ENCODE measurements around the gene NRXN2. TPM values are rescaled to one million over a fixed set of nuclear protein-coding genes. Genes with fewer than 3 reads are reported as not detected.
"Not testable (repeated sequence)": the region's sequence is repeated elsewhere in the genome, so short reads cannot be mapped to it uniquely, and the experiment has no call there.

The NRXN2 gene
- polyA plus RNA-seq, 1 experiment = 0.20 TPM

DNA sequence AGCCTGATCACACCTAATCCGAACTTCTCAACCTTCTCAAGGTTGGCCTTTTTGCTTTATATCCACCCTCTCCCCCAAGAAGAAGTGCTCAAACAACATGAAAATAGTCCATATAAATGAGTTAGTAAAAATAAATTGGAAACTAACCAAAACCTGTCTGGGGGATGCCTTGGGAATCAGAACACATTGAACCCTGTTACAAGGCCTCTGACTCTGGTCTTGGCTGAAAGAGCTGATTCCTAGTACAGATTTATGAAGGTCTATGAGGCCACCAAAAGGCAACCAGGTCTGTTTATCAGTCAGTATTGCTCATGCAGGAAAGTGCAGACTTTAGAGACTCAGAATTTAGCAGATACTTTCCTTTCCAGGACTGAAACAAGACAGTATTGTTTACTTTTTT, 49.7 kb downstream of the NRXN2 start:
- no peak for DNase-seq (ENCODE audit: low read depth)
- H3K27me3 ChIP-seq (ENCODE audit: control insufficient read depth, insufficient read depth, low read length) = peaks cover 43% of the 10 kb centered on the region
- TF ChIP-seq, protein P1, sequence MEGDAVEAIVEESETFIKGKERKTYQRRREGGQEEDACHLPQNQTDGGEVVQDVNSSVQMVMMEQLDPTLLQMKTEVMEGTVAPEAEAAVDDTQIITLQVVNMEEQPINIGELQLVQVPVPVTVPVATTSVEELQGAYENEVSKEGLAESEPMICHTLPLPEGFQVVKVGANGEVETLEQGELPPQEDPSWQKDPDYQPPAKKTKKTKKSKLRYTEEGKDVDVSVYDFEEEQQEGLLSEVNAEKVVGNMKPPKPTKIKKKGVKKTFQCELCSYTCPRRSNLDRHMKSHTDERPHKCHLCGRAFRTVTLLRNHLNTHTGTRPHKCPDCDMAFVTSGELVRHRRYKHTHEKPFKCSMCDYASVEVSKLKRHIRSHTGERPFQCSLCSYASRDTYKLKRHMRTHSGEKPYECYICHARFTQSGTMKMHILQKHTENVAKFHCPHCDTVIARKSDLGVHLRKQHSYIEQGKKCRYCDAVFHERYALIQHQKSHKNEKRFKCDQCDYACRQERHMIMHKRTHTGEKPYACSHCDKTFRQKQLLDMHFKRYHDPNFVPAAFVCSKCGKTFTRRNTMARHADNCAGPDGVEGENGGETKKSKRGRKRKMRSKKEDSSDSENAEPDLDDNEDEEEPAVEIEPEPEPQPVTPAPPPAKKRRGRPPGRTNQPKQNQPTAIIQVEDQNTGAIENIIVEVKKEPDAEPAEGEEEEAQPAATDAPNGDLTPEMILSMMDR (IDR thresholded peaks at IDR 0.05; ENCODE audit: insufficient read depth, low read depth, low read length) = no peak
- POLR2A ChIA-PET = no interaction called here
- H3K4me3 ChIP-seq (ENCODE audit: low read depth, low read length) = no peak overlapping the region
- no peaks in the 10 kb centered on the region for H3K36me3 ChIP-seq (ENCODE audit: control insufficient read depth, insufficient read depth, low read length)
- CTCF ChIA-PET = interaction anchor here (1.5 to 4.2 kb wide), 4 partner anchors 9 to 21 kb away, joined by 4 to 36 read pairs (median 7); no protein-coding TSS in a partner anchor

DNA sequence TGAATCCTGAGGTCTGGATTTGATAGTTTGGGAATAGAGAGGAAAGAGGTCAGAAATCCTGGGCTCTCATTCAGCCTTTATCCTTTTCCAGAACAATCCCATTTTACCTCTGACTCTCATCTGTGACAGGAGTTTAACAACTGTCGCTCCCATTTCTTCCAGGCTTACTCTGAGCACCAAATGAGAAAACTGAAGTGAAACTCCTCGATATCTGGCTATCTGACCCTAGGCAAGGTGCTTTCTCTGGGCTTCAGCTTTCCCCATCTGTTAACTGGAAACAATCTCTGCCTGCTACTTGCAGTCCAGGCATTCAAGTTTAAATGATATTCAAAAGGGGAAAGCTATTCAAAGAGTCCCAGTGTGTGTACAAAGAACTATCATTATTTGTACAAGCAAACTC, 50.1 kb downstream of the NRXN2 start:
- H3K27me3 ChIP-seq (ENCODE audit: control insufficient read depth, insufficient read depth, low read length) = peaks cover 44% of the 10 kb centered on the region
- DNase-seq (ENCODE audit: low read depth) = no peak
- CTCF ChIA-PET = interaction anchor here (1.6 to 4.2 kb wide), 3 partner anchors 13 to 20 kb away, joined by 4 to 36 read pairs (median 9); no protein-coding TSS in a partner anchor
- TF ChIP-seq, protein P1 (IDR thresholded peaks at IDR 0.05; ENCODE audit: insufficient read depth, low read depth, low read length) = no peak
- POLR2A ChIA-PET = no interaction called here
- H3K36me3 ChIP-seq (ENCODE audit: control insufficient read depth, insufficient read depth, low read length) = no peaks in the 10 kb centered on the region
- no peak overlapping the region for H3K4me3 ChIP-seq (ENCODE audit: low read depth, low read length)

DNA sequence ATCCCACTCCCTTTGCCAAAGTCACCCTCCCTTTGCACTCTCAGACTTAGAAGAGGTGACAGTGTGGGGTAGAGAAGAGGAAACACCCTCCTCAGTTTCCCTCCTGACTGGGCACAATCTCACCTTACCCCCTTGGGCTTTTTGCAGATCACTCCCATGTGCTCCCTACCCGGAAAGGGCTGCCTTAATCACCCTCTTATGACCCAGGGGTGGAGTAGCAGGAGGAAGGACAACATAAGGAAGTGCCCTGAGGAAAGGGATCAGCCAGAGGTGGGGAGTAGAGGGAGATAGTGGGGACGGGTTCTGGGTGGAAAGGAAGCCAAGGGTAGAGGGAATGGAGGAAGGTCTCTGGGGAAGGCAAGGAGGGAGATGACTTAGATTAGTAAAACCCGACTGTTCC, 52.0 kb downstream of the NRXN2 start:
- DNase-seq (ENCODE audit: low read depth) = no peak
- Histone ChIP-seq H3K36me3 (ENCODE audit: control insufficient read depth, insufficient read depth, low read length) (no peaks in the 10 kb centered on the region), H3K4me3 (ENCODE audit: low read depth, low read length) (no peak overlapping the region), H3K27me3 (ENCODE audit: control insufficient read depth, insufficient read depth, low read length) (peaks cover 35% of the 10 kb centered on the region)
- CTCF ChIA-PET = no interaction called here
- POLR2A ChIA-PET = no interaction called here
- TF ChIP-seq, protein P1 (IDR thresholded peaks at IDR 0.05; ENCODE audit: insufficient read depth, low read depth, low read length) = no peak

DNA sequence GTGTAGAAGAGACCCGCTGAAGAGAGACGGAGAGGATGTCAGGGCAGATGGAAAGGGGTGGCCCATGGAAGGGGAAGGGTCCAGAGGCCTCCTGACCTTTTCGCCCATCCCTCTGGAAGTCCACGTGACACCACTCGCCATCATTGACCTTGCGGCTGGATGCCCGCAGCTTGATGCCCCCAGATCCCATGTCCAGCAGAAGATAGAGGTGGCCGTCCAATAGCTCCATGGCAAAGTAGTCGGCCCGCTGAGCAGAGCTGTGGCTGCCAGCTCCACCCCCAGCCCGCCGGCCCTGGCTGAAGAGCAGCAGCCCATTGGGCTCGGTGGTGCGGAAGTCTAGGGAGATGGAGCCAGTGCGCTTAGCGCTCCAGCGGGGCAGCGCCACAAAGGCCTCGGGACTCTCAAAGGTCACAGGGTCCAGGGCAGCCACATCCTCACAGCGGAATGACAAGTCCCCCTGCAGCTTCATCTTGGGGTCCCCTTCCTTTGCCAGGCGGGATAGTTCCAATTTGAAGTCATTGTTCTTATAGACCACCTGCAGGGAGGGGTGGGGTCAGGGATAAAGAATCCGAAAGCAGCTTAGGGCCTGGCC, 55.7 kb downstream of the NRXN2 start:
- CTCF ChIA-PET = interaction anchor here (0.6 to 2.5 kb wide), 4 partner anchors 8 to 109 kb away, joined by 3 to 14 read pairs (median 6); no protein-coding TSS in a partner anchor
- H3K36me3 ChIP-seq (ENCODE audit: control insufficient read depth, insufficient read depth, low read length) = no peaks in the 10 kb centered on the region
- TF ChIP-seq, protein P1 (IDR thresholded peaks at IDR 0.05; ENCODE audit: insufficient read depth, low read depth, low read length) = no peak
- POLR2A ChIA-PET = no interaction called here
- DNase-seq (ENCODE audit: low read depth) = no peak
- H3K4me3 ChIP-seq (ENCODE audit: low read depth, low read length) = no peak overlapping the region
- H3K27me3 ChIP-seq (ENCODE audit: control insufficient read depth, insufficient read depth, low read length) = peaks cover 24% of the 10 kb centered on the region

DNA sequence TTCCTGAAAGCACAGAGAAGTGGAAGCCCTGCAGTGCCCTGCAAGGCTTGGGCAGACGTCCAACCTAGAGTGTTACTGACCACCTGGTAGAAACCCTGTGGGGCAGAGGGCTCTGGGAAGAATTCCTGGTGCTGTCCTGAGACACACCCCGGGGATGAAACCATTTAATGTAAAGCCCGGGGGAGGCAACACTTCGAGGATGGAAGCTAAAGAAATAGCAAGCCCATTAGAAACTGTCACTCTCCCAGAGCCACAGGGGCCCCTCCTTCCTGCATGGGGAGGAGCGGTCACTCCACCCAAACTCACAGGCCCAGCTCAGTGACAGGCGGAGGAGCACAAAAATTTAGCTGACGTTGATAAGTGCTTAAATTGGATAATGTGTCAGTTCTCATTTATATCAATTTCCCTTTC, 57.6 kb downstream of the NRXN2 start:
- ChIA-PET POLR2A (interaction anchor here (0.6 kb wide), 1 partner anchor 23 kb away, joined by 3 read pairs; no protein-coding TSS in a partner anchor), CTCF (interaction anchor here (0.6 to 2.3 kb wide), 3 partner anchors 13 to 200 kb away, joined by 3 to 8 read pairs (median 6); no protein-coding TSS in a partner anchor)
- DNase-seq (ENCODE audit: low read depth) = no peak
- Histone ChIP-seq H3K4me3 (ENCODE audit: low read depth, low read length) (no peak overlapping the region), H3K36me3 (ENCODE audit: control insufficient read depth, insufficient read depth, low read length) (no peaks in the 10 kb centered on the region), H3K27me3 (ENCODE audit: control insufficient read depth, insufficient read depth, low read length) (peaks cover 13% of the 10 kb centered on the region)
- TF ChIP-seq, protein P1 (IDR thresholded peaks at IDR 0.05; ENCODE audit: insufficient read depth, low read depth, low read length) = no peak

DNA sequence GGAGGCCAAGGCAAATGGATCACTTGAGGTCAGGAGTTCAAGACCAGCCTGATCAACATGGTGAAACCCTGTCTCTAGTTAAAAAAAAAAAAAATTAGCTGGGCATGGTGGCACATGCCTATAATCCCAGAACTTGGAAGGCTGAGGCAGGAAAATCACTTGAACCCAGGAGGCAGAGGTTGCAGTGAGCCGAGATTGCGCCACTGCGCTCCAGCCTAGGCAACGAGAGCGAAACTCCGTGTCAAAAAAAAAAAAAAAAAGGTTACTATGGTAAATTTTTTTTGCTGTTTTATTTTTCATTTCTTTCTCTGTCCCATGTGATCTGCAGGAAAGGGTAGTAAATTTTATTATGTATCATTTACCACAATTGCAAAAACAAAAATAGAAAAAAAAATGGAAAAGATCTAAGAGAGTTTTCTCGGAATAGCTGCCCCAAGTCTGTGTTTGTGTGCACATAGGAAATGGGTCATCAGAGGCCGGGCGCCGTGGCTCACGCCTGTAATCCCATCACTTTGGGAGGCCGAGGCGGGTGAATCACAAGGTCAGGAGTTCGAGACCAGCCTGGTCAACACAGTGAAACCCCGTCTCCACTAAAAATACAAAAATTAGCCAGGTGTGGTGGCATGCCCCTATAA, 58.6 kb downstream of the NRXN2 start:
- POLR2A ChIA-PET; H3K27me3 ChIP-seq (ENCODE audit: control insufficient read depth, insufficient read depth, low read length); H3K4me3 ChIP-seq (ENCODE audit: low read depth, low read length); H3K36me3 ChIP-seq (ENCODE audit: control insufficient read depth, insufficient read depth, low read length); DNase-seq (ENCODE audit: low read depth): not testable (repeated sequence)
- CTCF ChIA-PET = interaction anchor here (1.4 kb wide), 1 partner anchor 12 kb away, joined by 6 read pairs; no protein-coding TSS in a partner anchor
